ENCODE data around the gene KCNMA1.

KCNMA1 gene

GRCh38 chr10:77611670-77612069 lies 25.9 kb downstream of the KCNMA1 start:
- Histone ChIP-seq H3K9ac (ENCODE audit: insufficient read length, low read depth) (no peak overlapping the region), H3K4me3 (ENCODE audit: insufficient read length, low read depth) (no peak overlapping the region), H3K36me3 (ENCODE audit: insufficient read depth, insufficient read length, low read length) (no peaks in the 10 kb centered on the region), H3K27me3 (ENCODE audit: insufficient read depth, insufficient read length) (no peaks in the 10 kb centered on the region), H3K9me3 (ENCODE audit: insufficient read depth, low read length) (no peaks in the 10 kb centered on the region), H3K4me1 (ENCODE audit: insufficient read depth, insufficient read length) (peaks cover 3% of the 10 kb centered on the region)
- TF ChIP-seq SUZ12 (IDR thresholded peaks at IDR 0.05; ENCODE audit: extremely low read depth, insufficient read depth, insufficient read length) = no peak
- TF ChIP-seq YY1 (IDR thresholded peaks at IDR 0.05; ENCODE audit: insufficient read depth, insufficient read length) = no peak
- TF ChIP-seq ZNF274 (IDR thresholded peaks at IDR 0.05; ENCODE audit: low read depth, low read length) = no peak
- no peak for DNase-seq (ENCODE audit: low read depth, low spot score)

DNA sequence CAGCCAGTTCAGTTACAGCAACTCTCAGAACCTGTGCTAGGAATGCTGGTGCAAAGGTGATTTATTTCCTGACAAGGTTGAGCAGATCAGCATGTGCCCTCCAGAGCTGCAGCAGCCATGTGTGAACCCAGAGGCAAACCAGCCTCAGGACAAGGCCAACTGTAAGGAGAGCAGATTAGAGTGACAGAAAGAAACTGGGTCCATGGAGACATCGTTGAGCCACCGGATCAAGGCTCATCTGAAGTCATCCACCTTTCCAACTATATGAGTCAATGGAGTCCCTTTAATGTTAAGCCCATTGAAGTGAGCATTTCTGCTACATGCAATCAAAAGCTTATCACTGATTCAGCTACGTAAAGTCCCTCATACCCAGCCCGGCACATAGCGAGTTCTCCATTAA lies 26.4 kb downstream of the KCNMA1 start:
- Histone ChIP-seq H3K9ac (ENCODE audit: insufficient read length, low read depth) (no peak overlapping the region), H3K4me1 (ENCODE audit: insufficient read depth, insufficient read length) (peaks cover 3% of the 10 kb centered on the region), H3K9me3 (ENCODE audit: insufficient read depth, low read length) (no peaks in the 10 kb centered on the region), H3K36me3 (ENCODE audit: insufficient read depth, insufficient read length, low read length) (no peaks in the 10 kb centered on the region), H3K4me3 (ENCODE audit: insufficient read length, low read depth) (no peak overlapping the region), H3K27me3 (ENCODE audit: insufficient read depth, insufficient read length) (no peaks in the 10 kb centered on the region)
- TF ChIP-seq ZNF274 (IDR thresholded peaks at IDR 0.05; ENCODE audit: low read depth, low read length) (no peak), YY1 (IDR thresholded peaks at IDR 0.05; ENCODE audit: insufficient read depth, insufficient read length) (no peak), SUZ12 (IDR thresholded peaks at IDR 0.05; ENCODE audit: extremely low read depth, insufficient read depth, insufficient read length) (no peak)
- no peak for DNase-seq (ENCODE audit: low read depth, low spot score)

- TF ChIP-seq ZNF274 (IDR thresholded peaks at IDR 0.05; ENCODE audit: low read depth, low read length) = no peak
- no peak for TF ChIP-seq YY1 (IDR thresholded peaks at IDR 0.05; ENCODE audit: insufficient read depth, insufficient read length)
- TF ChIP-seq SUZ12 (IDR thresholded peaks at IDR 0.05; ENCODE audit: extremely low read depth, insufficient read depth, insufficient read length) = no peak
- Histone ChIP-seq H3K36me3 (ENCODE audit: insufficient read depth, insufficient read length, low read length) (no peaks in the 10 kb centered on the region), H3K4me1 (ENCODE audit: insufficient read depth, insufficient read length) (no peaks in the 10 kb centered on the region), H3K4me3 (ENCODE audit: insufficient read length, low read depth) (no peak overlapping the region), H3K27me3 (ENCODE audit: insufficient read depth, insufficient read length) (no peaks in the 10 kb centered on the region), H3K9me3 (ENCODE audit: insufficient read depth, low read length) (no peaks in the 10 kb centered on the region), H3K9ac (ENCODE audit: insufficient read length, low read depth) (no peak overlapping the region)
- DNase-seq (ENCODE audit: low read depth, low spot score) = no peak
Observed at GRCh38 chr10:77609781-77610272, 27.8 kb downstream of the KCNMA1 start.

DNA sequence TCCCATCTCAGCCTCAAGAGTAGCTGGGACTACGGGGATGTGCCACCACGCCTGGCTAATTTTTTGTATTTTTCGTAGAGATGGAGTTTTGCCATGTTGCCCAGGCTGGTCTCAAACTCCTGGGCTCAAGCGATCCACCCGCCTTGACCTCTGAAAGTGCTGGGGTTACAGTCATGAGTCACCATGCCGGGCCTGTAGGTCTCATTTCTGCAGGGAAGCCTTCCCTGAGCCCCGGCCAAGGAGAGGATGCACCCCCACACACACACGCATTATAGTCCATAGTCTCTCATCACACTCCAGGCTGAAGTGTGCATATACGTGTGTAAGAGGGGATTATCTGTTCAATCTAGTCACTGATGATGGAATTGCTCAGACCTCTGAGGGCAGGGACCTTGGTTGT lies 29.3 kb downstream of the KCNMA1 start:
- Histone ChIP-seq H3K27me3 (ENCODE audit: insufficient read depth, insufficient read length) (no peaks in the 10 kb centered on the region), H3K4me3 (ENCODE audit: insufficient read length, low read depth) (no peak overlapping the region), H3K4me1 (ENCODE audit: insufficient read depth, insufficient read length) (no peaks in the 10 kb centered on the region), H3K36me3 (ENCODE audit: insufficient read depth, insufficient read length, low read length) (no peaks in the 10 kb centered on the region), H3K9ac (ENCODE audit: insufficient read length, low read depth) (no peak overlapping the region), H3K9me3 (ENCODE audit: insufficient read depth, low read length) (no peaks in the 10 kb centered on the region)
- DNase-seq (ENCODE audit: low read depth, low spot score) = no peak
- TF ChIP-seq ZNF274 (IDR thresholded peaks at IDR 0.05; ENCODE audit: low read depth, low read length) (no peak), SUZ12 (IDR thresholded peaks at IDR 0.05; ENCODE audit: extremely low read depth, insufficient read depth, insufficient read length) (no peak), YY1 (IDR thresholded peaks at IDR 0.05; ENCODE audit: insufficient read depth, insufficient read length) (no peak)

DNA sequence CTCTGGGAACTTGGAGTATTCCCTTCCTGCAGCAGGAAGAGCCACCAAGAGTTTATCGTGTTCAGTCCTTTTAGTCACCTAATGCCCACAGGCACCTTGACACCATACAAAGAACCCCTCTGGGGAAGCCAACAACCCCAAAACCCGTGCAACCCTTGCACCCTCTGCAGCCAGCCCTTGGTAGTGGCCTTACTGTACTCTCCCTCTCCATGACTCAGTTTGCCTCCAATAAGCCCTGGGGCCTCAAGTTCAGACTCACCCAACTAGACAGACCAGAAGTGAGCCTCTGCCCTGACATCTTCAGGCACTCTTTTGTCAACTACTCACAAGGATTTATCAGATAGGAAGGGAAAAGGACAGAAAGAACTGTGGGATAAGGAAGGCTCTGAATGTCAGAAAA lies 30.9 kb downstream of the KCNMA1 start:
- no peaks in the 10 kb centered on the region for H3K36me3 ChIP-seq (ENCODE audit: insufficient read depth, insufficient read length, low read length)
- H3K9ac ChIP-seq (ENCODE audit: insufficient read length, low read depth) = no peak overlapping the region
- TF ChIP-seq YY1 (IDR thresholded peaks at IDR 0.05; ENCODE audit: insufficient read depth, insufficient read length) = no peak
- no peak for TF ChIP-seq SUZ12 (IDR thresholded peaks at IDR 0.05; ENCODE audit: extremely low read depth, insufficient read depth, insufficient read length)
- no peak for TF ChIP-seq ZNF274 (IDR thresholded peaks at IDR 0.05; ENCODE audit: low read depth, low read length)
- no peaks in the 10 kb centered on the region for H3K27me3 ChIP-seq (ENCODE audit: insufficient read depth, insufficient read length)
- peaks cover 2% of the 10 kb centered on the region for H3K4me1 ChIP-seq (ENCODE audit: insufficient read depth, insufficient read length)
- no peaks in the 10 kb centered on the region for H3K9me3 ChIP-seq (ENCODE audit: insufficient read depth, low read length)
- DNase-seq (ENCODE audit: low read depth, low spot score) = no peak
- H3K4me3 ChIP-seq (ENCODE audit: insufficient read length, low read depth) = no peak overlapping the region

DNA sequence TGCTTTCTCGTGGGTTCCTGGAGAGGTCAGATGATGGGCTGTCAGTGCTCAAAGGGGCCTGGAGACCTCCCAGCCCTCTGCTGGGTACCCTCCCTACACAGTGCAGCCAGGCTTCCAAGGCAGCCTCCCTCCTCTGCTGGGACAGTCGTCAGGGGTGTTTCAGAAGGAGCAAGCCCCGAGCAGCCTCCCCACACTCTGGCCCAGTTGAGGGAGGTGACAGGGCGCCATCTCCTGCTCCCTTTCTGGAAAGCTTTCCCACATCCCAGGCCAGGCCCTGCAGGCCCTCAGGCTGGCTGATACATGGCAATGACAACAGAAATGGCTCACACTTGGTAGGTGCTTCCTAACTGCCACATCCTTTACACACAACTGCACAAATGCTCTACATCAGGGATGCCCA lies 32.1 kb downstream of the KCNMA1 start:
- Histone ChIP-seq H3K4me1 (ENCODE audit: insufficient read depth, insufficient read length) (peaks cover 4% of the 10 kb centered on the region), H3K9ac (ENCODE audit: insufficient read length, low read depth) (no peak overlapping the region), H3K4me3 (ENCODE audit: insufficient read length, low read depth) (no peak overlapping the region), H3K27me3 (ENCODE audit: insufficient read depth, insufficient read length) (no peaks in the 10 kb centered on the region), H3K9me3 (ENCODE audit: insufficient read depth, low read length) (no peaks in the 10 kb centered on the region), H3K36me3 (ENCODE audit: insufficient read depth, insufficient read length, low read length) (no peaks in the 10 kb centered on the region)
- TF ChIP-seq ZNF274 (IDR thresholded peaks at IDR 0.05; ENCODE audit: low read depth, low read length) = no peak
- TF ChIP-seq YY1 (IDR thresholded peaks at IDR 0.05; ENCODE audit: insufficient read depth, insufficient read length) = no peak
- TF ChIP-seq SUZ12 (IDR thresholded peaks at IDR 0.05; ENCODE audit: extremely low read depth, insufficient read depth, insufficient read length) = no peak
- DNase-seq (ENCODE audit: low read depth, low spot score) = no peak

DNA sequence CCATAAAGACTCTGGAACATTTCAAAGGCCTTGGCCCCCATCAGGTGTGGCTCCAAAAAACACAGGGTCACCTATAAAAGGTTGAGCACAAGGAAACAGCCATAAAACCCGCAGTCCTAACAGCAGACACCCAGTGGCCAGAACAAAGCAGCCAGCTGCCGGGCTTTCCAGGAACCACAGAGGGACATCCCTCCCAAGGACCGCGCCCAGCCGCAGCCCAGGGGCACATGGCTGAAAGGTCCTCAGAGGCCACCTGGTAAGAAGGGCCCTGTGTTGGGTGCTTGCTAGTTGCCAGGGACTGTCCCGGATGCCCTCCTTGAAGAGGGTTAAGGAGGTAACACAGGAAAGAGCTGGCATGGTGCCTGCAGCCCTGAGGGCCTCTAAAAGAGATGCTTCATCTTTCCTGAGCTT lies 32.7 kb downstream of the KCNMA1 start:
- TF ChIP-seq YY1 (IDR thresholded peaks at IDR 0.05; ENCODE audit: insufficient read depth, insufficient read length) (no peak), ZNF274 (IDR thresholded peaks at IDR 0.05; ENCODE audit: low read depth, low read length) (no peak), SUZ12 (IDR thresholded peaks at IDR 0.05; ENCODE audit: extremely low read depth, insufficient read depth, insufficient read length) (no peak)
- Histone ChIP-seq H3K27me3 (ENCODE audit: insufficient read depth, insufficient read length) (no peaks in the 10 kb centered on the region), H3K4me1 (ENCODE audit: insufficient read depth, insufficient read length) (peaks cover 4% of the 10 kb centered on the region), H3K36me3 (ENCODE audit: insufficient read depth, insufficient read length, low read length) (no peaks in the 10 kb centered on the region), H3K9ac (ENCODE audit: insufficient read length, low read depth) (no peak overlapping the region), H3K4me3 (ENCODE audit: insufficient read length, low read depth) (no peak overlapping the region), H3K9me3 (ENCODE audit: insufficient read depth, low read length) (no peaks in the 10 kb centered on the region)
- DNase-seq (ENCODE audit: low read depth, low spot score) = no peak

Measured in NT2/D1 (cell line).